GM18951 (cell line): ENCODE data around the gene SPHKAP.

Experiments used
- POLR2A ChIP-seq: IDR thresholded peaks from 4 replicates; pipeline ENCODE4 v1.6.1; 2011; ENCODE audit warnings: mild to moderate bottlenecking; ENCODE audit not compliant: insufficient read length, insufficient read depth; ENCODE audit errors: extremely low read depth
- in situ Hi-C: fragments of 300-500 bp; cut with MboI; formaldehyde crosslinking; loops from one replicate; pipeline ENCODE4 v1.12.0; 2022; ENCODE audit warnings: low sequenced_read_pairs, mixed read lengths, inconsistent platforms; ENCODE audit not compliant: unreplicated experiment

SPHKAP gene

DNA sequence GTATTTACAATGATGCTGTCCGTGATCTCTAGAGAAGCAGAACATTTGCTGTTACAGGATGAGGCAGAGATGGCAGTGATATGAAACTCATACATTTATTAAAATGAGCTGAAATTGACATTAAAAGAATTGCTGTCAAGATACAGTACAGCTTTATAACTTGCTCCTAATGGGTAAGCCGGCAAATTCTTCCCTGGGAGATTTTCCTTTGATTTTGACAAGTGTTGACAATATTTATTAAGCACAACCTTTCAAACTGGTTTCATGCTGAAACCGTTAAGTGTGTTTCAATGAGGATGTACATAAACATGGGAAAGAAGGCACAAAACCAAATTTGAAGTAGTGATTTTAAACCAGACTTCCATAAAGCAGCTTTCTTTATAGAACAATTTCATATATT, 45.5 kb downstream of the SPHKAP start:
- no peak for TF ChIP-seq POLR2A
- in situ Hi-C loops: no loop called here

DNA sequence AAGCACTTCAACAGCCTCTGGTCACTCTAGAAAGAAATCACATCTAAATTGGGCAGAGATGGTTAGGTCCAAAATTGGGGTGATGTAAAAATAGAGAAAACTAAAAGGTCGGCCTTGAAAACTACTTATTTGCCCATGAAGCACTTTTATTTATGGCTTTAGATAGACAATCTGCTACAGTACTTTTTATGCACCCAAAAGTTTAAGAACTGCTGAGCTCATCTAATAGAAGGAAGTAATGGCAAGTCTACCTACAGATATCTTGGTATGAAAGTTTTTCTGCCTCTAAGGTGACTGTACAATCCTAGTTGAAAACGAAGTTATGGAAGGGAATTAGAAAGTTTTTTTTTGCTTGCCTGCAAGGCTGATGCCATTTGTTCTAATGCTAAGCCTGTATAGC, 46.2 kb downstream of the SPHKAP start:
- in situ Hi-C loops: no loop called here
- TF ChIP-seq POLR2A: no peak

DNA sequence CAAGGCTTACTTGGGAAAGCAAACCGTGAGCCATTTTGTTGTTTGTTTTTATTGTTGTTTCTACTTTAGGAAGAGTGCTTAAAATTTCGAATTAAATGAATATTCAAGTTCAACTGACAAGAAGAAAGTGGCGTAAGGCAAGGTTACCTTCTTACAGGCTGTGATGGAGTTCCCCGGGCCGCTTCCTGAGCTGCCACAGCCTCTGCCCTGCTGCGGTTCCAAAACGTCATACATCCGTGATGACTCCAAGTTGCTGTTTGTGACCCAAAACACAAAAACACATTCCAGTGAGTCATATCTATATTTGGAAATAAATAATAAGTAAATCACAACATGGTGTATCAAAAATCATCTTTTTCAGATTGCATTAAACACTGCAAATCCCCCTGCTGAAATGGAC, 49.7 kb downstream of the SPHKAP start:
- no peak for TF ChIP-seq POLR2A
- in situ Hi-C loops: no loop called here

DNA sequence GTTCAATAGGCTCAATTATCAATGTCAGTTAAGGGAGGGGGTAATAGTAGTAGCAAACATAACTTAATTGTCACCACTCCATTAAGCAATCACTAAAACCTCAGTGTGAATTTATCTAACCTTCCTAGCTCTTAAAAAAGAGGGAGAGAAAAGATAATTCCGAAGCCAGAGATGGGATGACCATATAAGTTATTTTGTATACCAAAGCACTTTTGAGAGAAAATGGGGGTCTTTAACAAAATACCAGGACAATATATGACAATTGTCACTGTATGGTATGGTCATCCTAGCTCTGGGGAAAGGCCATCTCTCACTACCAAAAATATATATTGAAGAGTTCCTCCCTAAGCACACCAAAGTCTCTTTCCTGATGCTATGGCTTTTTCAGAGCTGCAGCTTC, 55.1 kb downstream of the SPHKAP start:
- TF ChIP-seq POLR2A: no peak
- in situ Hi-C loops: no loop called here

DNA sequence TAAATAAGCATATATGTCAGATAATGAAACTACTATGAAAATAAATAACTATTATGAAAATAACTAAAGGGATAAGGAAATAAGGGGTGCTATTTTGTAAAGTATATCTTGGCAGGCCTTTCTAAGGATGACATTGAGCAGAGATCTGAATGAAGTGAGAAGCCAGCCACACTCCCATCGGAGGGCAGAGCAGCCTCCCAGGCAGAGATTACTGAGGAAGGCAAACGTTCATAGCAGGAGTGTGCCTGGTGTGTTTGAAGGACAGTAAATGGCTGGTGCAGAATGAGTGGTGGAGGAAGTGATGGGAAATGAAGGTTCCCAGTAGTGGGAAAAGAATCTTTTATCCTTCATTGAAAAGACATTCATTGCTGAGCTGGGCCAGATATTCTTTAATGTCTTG, 62.5 kb downstream of the SPHKAP start:
- in situ Hi-C loops: no loop called here
- TF ChIP-seq POLR2A: no peak

- in situ Hi-C loops: no loop called here
Measured at GRCh38 chr2:228107846-228108245, 73.6 kb downstream of the SPHKAP start.

GRCh38 chr2:228105526-228106250, 75.8 kb downstream of the SPHKAP start:
- TF ChIP-seq POLR2A: no peak
- in situ Hi-C loops: no loop called here

More at GRCh38 chr2:228107846-228108245, 73.6 kb downstream of the SPHKAP start:
- no peak for TF ChIP-seq POLR2A

- TF ChIP-seq POLR2A: no peak
- in situ Hi-C loops: no loop called here
Measured at GRCh38 chr2:228104215-228104614, 77.3 kb downstream of the SPHKAP start.

GRCh38 chr2:228103379-228103778, 78.1 kb downstream of the SPHKAP start:
- no peak for TF ChIP-seq POLR2A
- in situ Hi-C loops: no loop called here

DNA sequence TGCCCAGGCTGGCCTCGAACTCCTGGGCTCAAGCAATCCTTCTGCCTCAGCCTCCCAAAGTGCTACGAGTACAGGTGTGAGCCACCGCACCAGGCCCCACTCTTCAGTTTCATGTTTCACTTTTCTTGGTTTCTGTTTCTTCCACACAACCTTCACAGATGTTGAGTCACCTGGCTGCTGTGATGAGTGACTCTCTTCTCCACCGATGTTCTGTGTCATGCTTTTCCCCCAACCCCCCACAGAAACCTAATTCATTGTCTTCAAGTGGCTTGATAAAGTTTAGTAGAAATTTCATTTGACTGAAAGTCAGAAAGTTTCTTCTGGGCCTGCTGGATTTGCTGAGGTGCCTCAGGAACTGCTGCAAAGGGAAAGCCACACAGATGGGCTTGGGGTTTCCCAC, 78.5 kb downstream of the SPHKAP start:
- TF ChIP-seq POLR2A: no peak
- in situ Hi-C loops: no loop called here

GRCh38 chr2:228094377-228094921, 87.0 kb downstream of the SPHKAP start:
- in situ Hi-C loops: no loop called here
- TF ChIP-seq POLR2A: no peak

DNA sequence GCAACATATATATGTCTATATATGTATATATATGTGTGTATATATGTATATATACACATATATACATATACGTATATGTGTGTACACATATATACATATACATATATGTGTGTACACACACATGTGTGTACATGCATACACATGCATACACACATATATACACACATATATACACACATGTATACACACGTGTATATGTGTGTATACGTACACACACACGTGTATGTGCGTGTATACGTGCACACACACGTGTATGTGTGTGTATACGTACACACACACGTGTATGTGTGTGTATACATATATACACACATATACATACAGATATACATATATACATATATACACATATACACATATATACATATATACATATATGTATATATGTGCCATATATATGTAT, 89.4 kb downstream of the SPHKAP start:
- no peak for TF ChIP-seq POLR2A
- in situ Hi-C loops: no loop called here

- in situ Hi-C loops: no loop called here
- no peak for TF ChIP-seq POLR2A
Measured at GRCh38 chr2:228086561-228086960, 94.9 kb downstream of the SPHKAP start.

- in situ Hi-C loops: no loop called here
- TF ChIP-seq POLR2A: no peak
Measured at GRCh38 chr2:228084717-228085116, 96.8 kb downstream of the SPHKAP start.

DNA sequence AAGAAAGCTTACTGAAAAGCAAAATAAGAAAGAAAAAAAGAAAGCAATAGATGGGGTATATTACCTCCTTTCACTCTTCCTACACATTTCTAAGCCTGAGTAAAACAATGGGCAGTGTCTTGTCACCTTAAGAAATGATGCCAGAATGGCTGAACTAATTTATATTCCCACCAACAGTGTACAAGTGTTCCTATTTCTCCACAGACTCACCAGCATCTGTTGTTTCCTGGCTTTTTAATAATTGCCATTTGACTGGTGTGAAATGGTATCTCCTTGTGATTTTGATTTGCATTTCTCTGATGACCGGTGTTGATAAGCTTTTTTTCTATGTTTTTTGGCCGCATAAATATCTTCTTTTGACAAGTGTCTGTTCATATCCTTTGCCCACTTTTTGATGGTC, 98.4 kb downstream of the SPHKAP start:
- in situ Hi-C loops: no loop called here
- TF ChIP-seq POLR2A: no peak

DNA sequence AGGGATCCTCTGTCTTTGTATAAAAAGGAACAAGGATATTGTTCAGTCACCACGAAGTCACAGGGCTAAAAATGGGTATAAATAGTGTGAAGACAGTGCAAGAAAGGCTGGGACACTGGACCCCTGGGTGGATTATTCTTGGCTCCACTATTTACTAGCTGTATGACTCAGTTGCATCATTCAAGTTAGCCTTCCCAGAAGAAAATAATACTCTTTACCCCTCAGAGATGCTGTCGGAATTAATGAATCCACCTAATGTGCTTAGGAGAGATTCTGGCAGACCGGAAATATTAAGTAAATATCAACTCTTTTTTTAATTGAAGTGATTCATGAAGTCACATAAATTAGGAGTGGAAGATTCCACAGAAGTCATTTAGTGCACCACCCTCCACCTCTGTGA, 98.9 kb downstream of the SPHKAP start:
- in situ Hi-C loops: no loop called here
- TF ChIP-seq POLR2A: no peak
